GM13977 (cell line): Measurements from ENCODE around the gene DNAH10.

Source experiments
- DNase-seq: peaks from one replicate; pipeline ENCODE4 v3.0.0; 2012; ENCODE audit warnings: low spot score
- in situ Hi-C: fragments of 300-500 bp; cut with MboI; formaldehyde crosslinking; loops from one replicate; pipeline ENCODE4 v1.12.0; 2022; ENCODE audit warnings: low sequenced_read_pairs, low pct_unique_long_range_greater_than_20kb, mixed read lengths, inconsistent platforms; ENCODE audit not compliant: unreplicated experiment
- TF ChIP-seq, protein P1 (sequence below): IDR thresholded peaks from 2 replicates; pipeline ENCODE4 v1.5.1; 2012; ENCODE audit warnings: mild to moderate bottlenecking, control low read depth; ENCODE audit not compliant: insufficient read depth; ENCODE audit errors: extremely low read depth, missing control alignments

DNAH10 gene

DNA sequence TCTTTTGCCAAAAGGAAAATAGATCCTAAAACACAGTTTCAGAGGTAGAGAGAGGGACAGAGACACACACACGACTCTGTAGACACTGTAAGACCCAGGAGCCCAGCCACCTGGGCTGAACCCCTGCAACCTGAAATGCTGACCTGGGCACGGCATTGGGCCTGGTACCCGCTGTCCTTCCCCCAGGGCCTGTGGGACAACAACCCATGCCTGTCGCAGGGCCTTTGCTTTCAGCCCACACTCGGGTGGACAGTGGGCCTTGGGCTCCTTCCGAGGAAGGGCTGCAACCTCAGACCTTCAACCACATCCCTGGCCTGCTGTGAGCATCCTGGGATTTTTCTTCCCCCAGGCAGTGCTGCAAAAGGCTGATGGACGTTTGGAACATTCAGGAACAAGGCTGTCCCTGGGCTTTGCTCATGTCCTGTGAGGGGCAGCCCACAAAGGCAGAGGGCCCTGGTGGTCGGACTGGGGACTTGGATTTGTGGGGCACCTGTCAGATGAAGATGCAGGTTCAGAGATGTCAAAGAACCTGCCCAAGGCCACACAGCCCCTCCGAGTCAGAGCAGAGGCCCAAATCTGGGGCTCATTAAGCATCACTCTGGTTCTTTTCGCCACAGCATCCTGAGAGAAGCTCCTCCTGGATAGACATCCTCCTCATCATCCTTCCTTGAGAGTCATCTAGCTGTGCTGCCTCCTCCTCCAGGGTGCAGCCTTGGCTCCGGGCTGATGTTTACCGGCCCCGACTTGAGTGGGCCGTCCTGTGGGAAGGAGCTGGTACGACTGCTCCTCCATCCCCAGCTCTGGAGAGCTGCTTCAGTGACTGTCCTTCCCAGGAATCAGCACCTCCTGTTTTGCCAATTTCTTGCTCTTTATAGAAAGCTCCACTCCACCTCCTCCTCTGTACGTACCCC is 177.9 kb downstream of the DNAH10 start:
- TF ChIP-seq, protein P1, sequence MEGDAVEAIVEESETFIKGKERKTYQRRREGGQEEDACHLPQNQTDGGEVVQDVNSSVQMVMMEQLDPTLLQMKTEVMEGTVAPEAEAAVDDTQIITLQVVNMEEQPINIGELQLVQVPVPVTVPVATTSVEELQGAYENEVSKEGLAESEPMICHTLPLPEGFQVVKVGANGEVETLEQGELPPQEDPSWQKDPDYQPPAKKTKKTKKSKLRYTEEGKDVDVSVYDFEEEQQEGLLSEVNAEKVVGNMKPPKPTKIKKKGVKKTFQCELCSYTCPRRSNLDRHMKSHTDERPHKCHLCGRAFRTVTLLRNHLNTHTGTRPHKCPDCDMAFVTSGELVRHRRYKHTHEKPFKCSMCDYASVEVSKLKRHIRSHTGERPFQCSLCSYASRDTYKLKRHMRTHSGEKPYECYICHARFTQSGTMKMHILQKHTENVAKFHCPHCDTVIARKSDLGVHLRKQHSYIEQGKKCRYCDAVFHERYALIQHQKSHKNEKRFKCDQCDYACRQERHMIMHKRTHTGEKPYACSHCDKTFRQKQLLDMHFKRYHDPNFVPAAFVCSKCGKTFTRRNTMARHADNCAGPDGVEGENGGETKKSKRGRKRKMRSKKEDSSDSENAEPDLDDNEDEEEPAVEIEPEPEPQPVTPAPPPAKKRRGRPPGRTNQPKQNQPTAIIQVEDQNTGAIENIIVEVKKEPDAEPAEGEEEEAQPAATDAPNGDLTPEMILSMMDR = no peak
- DNase-seq = no peak
- in situ Hi-C loops = no loop called here

DNA sequence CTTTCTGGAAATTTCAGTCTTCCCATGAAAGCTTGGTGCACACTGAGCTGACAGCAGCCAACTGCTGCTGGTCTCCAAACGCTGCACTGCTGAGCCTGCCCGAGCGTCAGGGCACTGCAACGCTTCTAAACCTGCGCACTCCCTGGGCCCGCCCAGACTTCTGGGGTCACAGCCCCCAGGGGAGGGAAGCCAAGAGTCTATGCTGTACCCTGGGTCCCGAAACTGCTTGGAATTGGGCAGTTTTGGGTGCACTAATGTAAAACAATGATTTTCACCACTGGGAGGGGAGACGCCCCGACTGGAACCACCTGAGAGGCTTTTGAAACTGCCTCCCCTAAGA is 178.5 kb downstream of the DNAH10 start:
- in situ Hi-C loops = no loop called here
- no peak for DNase-seq
- TF ChIP-seq, protein P1 = no peak

DNA sequence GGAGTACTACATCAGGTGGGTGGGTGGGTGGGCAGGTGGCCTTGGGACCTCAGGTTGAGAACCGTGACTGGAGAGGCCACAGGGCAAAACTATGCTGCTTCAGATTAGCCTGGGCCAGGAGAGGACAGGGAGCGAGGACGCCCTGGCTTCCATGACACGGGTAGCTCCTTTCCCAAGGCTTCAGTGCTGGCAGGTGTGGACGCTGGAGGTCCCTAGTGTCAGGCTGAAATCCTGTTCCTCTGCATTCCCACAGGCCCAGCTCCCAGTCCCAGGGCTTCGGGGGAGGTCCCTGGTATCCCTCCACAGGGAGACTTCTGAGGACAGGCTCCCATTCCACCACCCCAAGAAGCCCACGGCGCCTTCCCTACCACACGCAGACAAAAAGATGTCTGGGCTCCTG is 178.9 kb downstream of the DNAH10 start:
- TF ChIP-seq, protein P1 = no peak
- in situ Hi-C loops = no loop called here
- no peak for DNase-seq

DNA sequence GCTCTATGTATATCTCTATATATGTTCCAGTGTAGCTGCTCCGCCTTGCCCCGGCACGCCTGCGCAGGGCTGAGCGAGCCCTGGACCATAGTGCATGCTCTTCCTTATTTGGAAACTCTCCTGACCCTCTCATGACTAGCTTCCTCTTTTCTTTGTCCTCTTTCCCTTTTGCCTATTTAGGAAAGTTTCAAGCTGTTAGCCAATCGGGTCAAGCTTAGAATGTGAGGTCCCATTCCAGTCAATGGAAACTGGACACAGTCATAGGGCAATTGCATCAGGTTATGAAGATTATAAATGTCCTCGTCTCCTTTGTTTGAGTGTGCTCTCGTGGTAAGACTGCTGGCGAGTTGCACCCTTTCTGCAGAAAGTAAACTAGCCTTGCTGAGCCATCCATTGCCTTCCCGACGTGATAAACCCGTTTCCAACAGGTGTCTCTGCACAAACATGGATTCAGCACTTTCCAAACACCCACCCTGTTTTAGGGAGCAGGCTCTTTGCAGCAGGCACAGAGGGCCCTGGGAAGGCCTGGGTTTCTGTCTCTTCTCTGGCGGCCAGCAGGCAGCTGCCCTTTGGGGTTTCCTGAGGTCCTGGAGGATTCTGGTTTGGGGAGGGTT is 179.6 kb downstream of the DNAH10 start:
- TF ChIP-seq, protein P1 = no peak
- in situ Hi-C loops = no loop called here
- DNase-seq = no peak

DNA sequence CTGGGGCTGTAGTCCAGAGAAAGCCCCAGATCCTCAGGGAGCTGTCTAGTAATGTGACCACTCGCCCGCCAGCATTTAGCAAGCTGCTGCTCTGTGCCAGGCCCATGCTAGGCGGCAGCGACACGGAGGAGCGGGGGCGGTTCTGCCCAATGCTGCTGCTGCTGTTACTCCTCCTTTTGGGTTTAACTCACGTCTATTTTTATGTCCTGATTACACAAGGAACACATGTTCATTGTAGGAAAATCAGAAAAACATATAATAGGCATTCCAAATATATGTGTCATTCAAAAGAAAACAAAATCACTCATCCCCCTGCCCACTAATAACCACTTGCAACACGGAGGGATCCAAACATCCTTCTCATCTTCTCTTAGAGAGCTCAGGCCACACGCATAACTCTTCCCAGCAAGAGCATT is 180.1 kb downstream of the DNAH10 start:
- TF ChIP-seq, protein P1 = no peak
- DNase-seq = no peak
- in situ Hi-C loops = no loop called here

DNA sequence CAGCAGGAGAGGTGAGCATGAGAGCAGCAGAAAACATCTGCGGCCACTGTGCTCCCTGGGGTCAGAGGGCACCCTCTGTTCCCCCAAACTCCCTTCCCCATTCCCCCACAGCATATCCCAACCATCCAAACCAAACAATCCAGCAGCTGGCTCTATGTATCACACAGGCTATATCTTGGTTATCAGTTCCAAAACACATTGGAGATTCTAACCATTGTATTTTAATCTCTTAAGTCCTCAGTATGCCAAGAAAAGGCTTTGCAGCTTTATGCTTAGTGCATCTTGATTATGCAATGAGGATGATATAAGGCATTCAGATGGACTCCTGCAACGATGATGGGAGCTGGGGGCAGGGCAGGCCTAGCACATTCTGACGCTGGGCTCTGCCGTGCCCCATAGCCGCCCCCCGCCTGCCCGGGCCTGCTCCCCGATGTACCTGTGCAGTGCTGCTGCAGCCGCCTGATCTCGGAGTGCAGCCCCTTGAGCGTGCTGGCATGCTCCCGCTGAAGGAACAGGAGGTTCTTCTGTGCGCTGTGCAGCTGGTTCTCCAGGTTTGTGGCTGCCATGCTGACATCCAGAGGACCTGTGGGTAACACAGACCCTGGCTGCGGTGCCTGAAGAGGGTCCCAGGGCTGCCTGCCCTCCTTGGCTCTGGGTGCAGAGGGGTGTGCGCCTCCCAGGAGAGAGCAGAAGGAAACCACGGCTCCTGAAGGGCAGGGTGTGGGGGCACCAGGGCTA is 181.0 kb downstream of the DNAH10 start:
- no peak for DNase-seq
- TF ChIP-seq, protein P1 = no peak
- in situ Hi-C loops = no loop called here
